Caco-2 (cell line): ENCODE measurements around the gene FLAD1. TPM values are rescaled to one million over a fixed set of nuclear protein-coding genes. Genes with fewer than 3 reads are reported as not detected.
A peak's percentile ranks its signal among the peaks of the same experiment; 100 is the strongest.
"Not testable (repeated sequence)": the region's sequence is repeated elsewhere in the genome, so short reads cannot be mapped to it uniquely, and the experiment has no call there.

Source experiments
- BruUV-seq: library from RNA; stranded (reverse); fragments of 400-500 nt; replicated peaks from 2 replicates; lab custom pipeline; 2021; lab: Mats Ljungman, UMichigan
- CTCF ChIA-PET: fragments of 300-600 bp; sonication (Branson Sonifier 250); formaldehyde crosslinking; loops from one replicate; lab custom pipeline; 2022; ENCODE audit warnings: antibody characterized with exemption; lab: Charles Lee
- POLR2A ChIA-PET: fragments of 300-600 bp; sonication (Branson Sonifier 250); formaldehyde crosslinking; loops from one replicate; lab custom pipeline; 2022; ENCODE audit warnings: antibody characterized with exemption; lab: Charles Lee
- DNase-seq, 2 experiments: peaks; one replicate each; pipeline versions ENCODE4 v3.0.0 to v3.0.0-alpha.2; 2020 to 2022
- H3K27me3 ChIP-seq: replicated peaks from 2 replicates; pipeline ENCODE4 v1.6.0; 2011; ENCODE audit warnings: low read length; ENCODE audit not compliant: control insufficient read depth, insufficient read depth
- H3K36me3 ChIP-seq: 2 replicates; pipeline ENCODE4 v1.5.1; 2011; ENCODE audit warnings: low read length; ENCODE audit not compliant: control insufficient read depth, insufficient read depth
- H3K4me1 ChIP-seq: fragments of 250-450 bp; sonication (Bioruptor Pico); 2 replicates; pipeline ENCODE4 v1.5.1; 2020; ENCODE audit warnings: mild to moderate bottlenecking
- H3K4me3 ChIP-seq: 2 replicates; pipeline ENCODE4 v1.5.1; 2011; ENCODE audit warnings: low read depth, mild to moderate bottlenecking, control low read depth, low read length
- H3K9me3 ChIP-seq: fragments of 250-450 bp; sonication (Bioruptor Pico); 2 replicates; pipeline ENCODE4 v1.5.1; 2020; ENCODE audit warnings: mild to moderate bottlenecking, moderate library complexity
- H3K27ac Mint-ChIP-seq: one replicate; pipeline ENCODE4 v1.8.0; 2022; ENCODE audit warnings: mixed read lengths; ENCODE audit not compliant: unreplicated experiment
- H3K27me3 Mint-ChIP-seq: one replicate; pipeline ENCODE4 v1.8.0; 2022; ENCODE audit warnings: mixed read lengths; ENCODE audit not compliant: insufficient read depth, unreplicated experiment
- H3K36me3 Mint-ChIP-seq: one replicate; pipeline ENCODE4 v1.8.0; 2022; ENCODE audit warnings: mild to moderate bottlenecking, mixed read lengths; ENCODE audit not compliant: insufficient read depth, unreplicated experiment
- H3K4me1 Mint-ChIP-seq: one replicate; pipeline ENCODE4 v1.8.0; 2022; ENCODE audit warnings: low read depth, mixed read lengths; ENCODE audit not compliant: unreplicated experiment
- H3K4me3 Mint-ChIP-seq: one replicate; pipeline ENCODE4 v1.8.0; 2022; ENCODE audit warnings: mild to moderate bottlenecking, moderate library complexity, mixed read lengths; ENCODE audit not compliant: unreplicated experiment
- H3K9me3 Mint-ChIP-seq: one replicate; pipeline ENCODE4 v1.8.0; 2022; ENCODE audit warnings: mixed read lengths; ENCODE audit not compliant: unreplicated experiment
- CTCF ChIP-seq, 2 experiments: fragments of 200-600 bp in 1 of 2; IDR thresholded peaks; 1 replicate in 1 of 2; 2 replicates in 1 of 2; pipeline versions ENCODE4 v1.5.1 to v1.8.0; 2011 to 2022; ENCODE audit warnings: antibody characterized with exemption in 1 of 2, control low read depth in 1 of 2, inconsistent platforms in 1 of 2, low read depth in 1 of 2, low read length in 1 of 2, mild to moderate bottlenecking in 1 of 2, moderate library complexity in 1 of 2; ENCODE audit not compliant: insufficient read depth in 1 of 2, severe bottlenecking in 1 of 2, unreplicated experiment in 1 of 2
- intact Hi-C: fragments of 100-400 bp; cut with micrococcal nuclease; formaldehyde crosslinking; loops from one replicate; pipeline ENCODE4 v1.10.0; 2022; ENCODE audit not compliant: unreplicated experiment
- total RNA-seq: library from RNA; stranded (reverse); gene quantifications from 2 replicates; pipeline ENCODE4 v1.2.3, GENCODE V29; 2022

Gene FLAD1
- total RNA-seq, 1 experiment from 2014 or later: 51.3 TPM

- Mint-ChIP-seq H3K4me1 (peaks cover 19% of the 10 kb centered on the region), H3K27ac (no peak overlapping the region), H3K36me3 (peaks cover 24% of the 10 kb centered on the region), H3K4me3 (no peak overlapping the region), H3K9me3 (no peaks in the 10 kb centered on the region), H3K27me3 (no peaks in the 10 kb centered on the region)
- intact Hi-C loops: loop anchor here (1.0 to 5.0 kb wide), 4 partner anchors 8 to 87 kb away; partner anchors contain the start of genes EFNA4, FLAD1 and PMVK
- TF ChIP-seq CTCF (IDR thresholded peaks at IDR 0.05; ENCODE audit: insufficient read depth in 1 of 2, low read depth in 1 of 2, low read length in 1 of 2, severe bottlenecking in 1 of 2, unreplicated experiment in 1 of 2): no peak
- Histone ChIP-seq H3K27me3 (no peaks in the 10 kb centered on the region), H3K4me3 (peak overlapping the region; percentile 52), H3K4me1 (peaks cover 27% of the 10 kb centered on the region), H3K36me3 (peaks cover 2% of the 10 kb centered on the region; the same call in 1 of the 2 replicates), H3K9me3 (no peaks in the 10 kb centered on the region)
- ChIA-PET POLR2A (interaction anchor here (0.7 to 1.8 kb wide), 5 partner anchors 8 to 38 kb away, joined by 4 to 20 read pairs (median 9); partner anchors contain the start of genes FLAD1, LENEP, PMVK and PYGO2), CTCF (interaction anchor here (1.6 to 2.3 kb wide), 3 partner anchors 14 to 87 kb away, joined by 4 to 15 read pairs (median 8); partner anchors contain the start of gene PYGO2)
- peak; percentile 94 to 96 for DNase-seq
- no TSS peak for BruUV-seq
These were observed 8.2 kb upstream of the FLAD1 start for GRCh38 chr1:154974808-154975408.

- no peak overlapping the region for H3K4me3 Mint-ChIP-seq
- H3K9me3 ChIP-seq: no peaks in the 10 kb centered on the region
- DNase-seq: peak; percentile 62 to 63
- H3K36me3 Mint-ChIP-seq: peaks cover 30% of the 10 kb centered on the region
- H3K36me3 ChIP-seq: peaks cover 2% of the 10 kb centered on the region; the same call in 1 of the 2 replicates
- no peaks in the 10 kb centered on the region for H3K27me3 Mint-ChIP-seq
- H3K27ac Mint-ChIP-seq: no peak overlapping the region
- intact Hi-C loops: no loop called here
- ChIA-PET POLR2A (interaction anchor here (1.3 to 1.8 kb wide), 2 partner anchors 8 to 39 kb away, joined by 4 to 5 read pairs; partner anchors contain the start of genes FLAD1 and PMVK), CTCF (interaction anchor here (2.3 kb wide), 1 partner anchor 24 kb away, joined by 8 read pairs; no protein-coding TSS in a partner anchor)
- peaks cover 22% of the 10 kb centered on the region for H3K4me1 ChIP-seq
- no peak for TF ChIP-seq CTCF (IDR thresholded peaks at IDR 0.05; ENCODE audit: insufficient read depth in 1 of 2, low read depth in 1 of 2, low read length in 1 of 2, severe bottlenecking in 1 of 2, unreplicated experiment in 1 of 2)
- no peaks in the 10 kb centered on the region for H3K9me3 Mint-ChIP-seq
- H3K4me1 Mint-ChIP-seq: peaks cover 18% of the 10 kb centered on the region
- peak overlapping the region; percentile 52 for H3K4me3 ChIP-seq
- BruUV-seq: TSS peak; percentile 66
- no peaks in the 10 kb centered on the region for H3K27me3 ChIP-seq
These were observed 7.6 kb upstream of the FLAD1 start for GRCh38 chr1:154975409-154976059.

GRCh38 chr1:154977762-154978161, 5.4 kb upstream of the FLAD1 start:
- H3K4me1 Mint-ChIP-seq, H3K27me3 Mint-ChIP-seq, H3K4me1 ChIP-seq, DNase-seq, H3K4me3 ChIP-seq, CTCF ChIA-PET, intact Hi-C loops, POLR2A ChIA-PET, H3K9me3 Mint-ChIP-seq, H3K9me3 ChIP-seq, H3K27ac Mint-ChIP-seq, H3K4me3 Mint-ChIP-seq, H3K27me3 ChIP-seq, H3K36me3 ChIP-seq, BruUV-seq: not testable (repeated sequence)
- H3K36me3 Mint-ChIP-seq: peaks cover 40% of the 10 kb centered on the region
